DOHH2 (cell line): ENCODE results near the gene ZNF154.

Experiments used
- EZH2phosphoT487 ChIP-seq: fragments of 200-600 bp; sonication (generic); IDR thresholded peaks from 2 replicates; pipeline ENCODE4 v1.6.1; 2017; ENCODE audit warnings: borderline replicate concordance, mild to moderate bottlenecking, antibody characterized with exemption, low read length, moderate library complexity, mixed read lengths
- TF ChIP-seq, protein P1 (sequence below): fragments of 200-600 bp; sonication (generic); IDR thresholded peaks from one replicate; pipeline ENCODE4 v1.5.1; 2014; ENCODE audit warnings: antibody characterized with exemption, mild to moderate bottlenecking, low read depth, low read length; ENCODE audit not compliant: poor library complexity, severe bottlenecking

- TF ChIP-seq, protein P1, sequence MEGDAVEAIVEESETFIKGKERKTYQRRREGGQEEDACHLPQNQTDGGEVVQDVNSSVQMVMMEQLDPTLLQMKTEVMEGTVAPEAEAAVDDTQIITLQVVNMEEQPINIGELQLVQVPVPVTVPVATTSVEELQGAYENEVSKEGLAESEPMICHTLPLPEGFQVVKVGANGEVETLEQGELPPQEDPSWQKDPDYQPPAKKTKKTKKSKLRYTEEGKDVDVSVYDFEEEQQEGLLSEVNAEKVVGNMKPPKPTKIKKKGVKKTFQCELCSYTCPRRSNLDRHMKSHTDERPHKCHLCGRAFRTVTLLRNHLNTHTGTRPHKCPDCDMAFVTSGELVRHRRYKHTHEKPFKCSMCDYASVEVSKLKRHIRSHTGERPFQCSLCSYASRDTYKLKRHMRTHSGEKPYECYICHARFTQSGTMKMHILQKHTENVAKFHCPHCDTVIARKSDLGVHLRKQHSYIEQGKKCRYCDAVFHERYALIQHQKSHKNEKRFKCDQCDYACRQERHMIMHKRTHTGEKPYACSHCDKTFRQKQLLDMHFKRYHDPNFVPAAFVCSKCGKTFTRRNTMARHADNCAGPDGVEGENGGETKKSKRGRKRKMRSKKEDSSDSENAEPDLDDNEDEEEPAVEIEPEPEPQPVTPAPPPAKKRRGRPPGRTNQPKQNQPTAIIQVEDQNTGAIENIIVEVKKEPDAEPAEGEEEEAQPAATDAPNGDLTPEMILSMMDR, result no peak
- no peak for TF ChIP-seq EZH2phosphoT487
These were observed 11.0 kb upstream of the ZNF154 start for GRCh38 chr19:57719901-57720519.
